HG03045 (cell line): ENCODE data around the gene ALDH1L1.
"Not testable (repeated sequence)": the region's sequence is repeated elsewhere in the genome, so short reads cannot be mapped to it uniquely, and the experiment has no call there.

Experiments used
- ATAC-seq: cut with Tn5 transposase; IDR thresholded peaks from one replicate; pipeline ENCODE4 v1.9.1; 2021; ENCODE audit warnings: mild to moderate bottlenecking, moderate library complexity; ENCODE audit not compliant: unreplicated experiment

ALDH1L1 gene

DNA sequence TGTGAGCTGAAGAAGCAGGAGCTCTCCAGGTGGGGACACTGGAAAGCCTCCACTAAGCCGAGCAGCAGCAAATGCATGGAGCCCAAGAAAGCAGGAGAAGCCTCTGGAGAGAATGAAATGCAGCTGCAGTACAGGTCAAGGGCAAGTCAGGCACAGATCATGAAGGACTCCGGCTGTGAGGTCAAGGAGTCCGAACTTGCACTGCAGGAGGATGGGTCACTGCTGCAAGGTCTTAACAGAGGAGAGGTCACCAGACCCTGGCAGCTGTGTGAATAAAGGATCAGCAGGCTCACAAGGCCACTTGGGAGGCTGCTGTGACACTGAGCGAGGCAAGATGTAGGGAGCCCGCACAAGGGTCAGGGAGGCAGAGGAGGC, 71.7 kb downstream of the ALDH1L1 start:
- ATAC-seq: no peak

DNA sequence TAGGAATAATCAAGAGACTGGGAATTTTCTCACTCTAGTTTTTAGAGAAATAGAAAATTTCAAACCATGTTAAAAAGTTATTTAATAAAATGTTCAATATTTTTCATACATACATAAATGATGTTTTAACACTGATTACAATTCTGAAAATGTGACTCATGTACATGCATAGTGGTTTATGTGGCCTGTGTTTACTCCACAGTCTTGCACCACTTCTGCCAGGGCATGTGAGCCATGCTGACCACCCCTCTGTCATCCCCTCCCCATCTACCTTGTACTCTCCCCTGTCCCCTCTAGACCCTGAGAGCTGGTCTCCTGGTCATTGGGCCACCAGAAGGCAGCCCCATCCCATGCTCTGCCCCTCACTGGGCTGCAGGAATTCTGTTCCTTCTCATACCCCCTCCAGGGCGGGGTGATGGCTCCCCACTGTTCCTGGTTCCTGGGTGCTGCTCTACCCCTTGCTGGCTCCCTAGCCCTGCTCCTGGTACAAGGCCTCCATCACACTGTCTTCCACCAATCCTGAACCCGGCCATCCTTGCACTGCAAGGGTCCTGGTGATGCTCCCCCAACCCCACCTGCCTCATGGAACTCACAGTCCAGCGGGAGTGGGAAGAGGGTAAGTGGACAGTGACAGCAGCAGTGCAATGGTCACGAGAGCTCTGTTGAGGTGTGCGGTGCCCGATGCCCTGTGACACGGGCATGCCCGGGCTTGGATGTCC, 72.3 kb downstream of the ALDH1L1 start:
- no peak for ATAC-seq

DNA sequence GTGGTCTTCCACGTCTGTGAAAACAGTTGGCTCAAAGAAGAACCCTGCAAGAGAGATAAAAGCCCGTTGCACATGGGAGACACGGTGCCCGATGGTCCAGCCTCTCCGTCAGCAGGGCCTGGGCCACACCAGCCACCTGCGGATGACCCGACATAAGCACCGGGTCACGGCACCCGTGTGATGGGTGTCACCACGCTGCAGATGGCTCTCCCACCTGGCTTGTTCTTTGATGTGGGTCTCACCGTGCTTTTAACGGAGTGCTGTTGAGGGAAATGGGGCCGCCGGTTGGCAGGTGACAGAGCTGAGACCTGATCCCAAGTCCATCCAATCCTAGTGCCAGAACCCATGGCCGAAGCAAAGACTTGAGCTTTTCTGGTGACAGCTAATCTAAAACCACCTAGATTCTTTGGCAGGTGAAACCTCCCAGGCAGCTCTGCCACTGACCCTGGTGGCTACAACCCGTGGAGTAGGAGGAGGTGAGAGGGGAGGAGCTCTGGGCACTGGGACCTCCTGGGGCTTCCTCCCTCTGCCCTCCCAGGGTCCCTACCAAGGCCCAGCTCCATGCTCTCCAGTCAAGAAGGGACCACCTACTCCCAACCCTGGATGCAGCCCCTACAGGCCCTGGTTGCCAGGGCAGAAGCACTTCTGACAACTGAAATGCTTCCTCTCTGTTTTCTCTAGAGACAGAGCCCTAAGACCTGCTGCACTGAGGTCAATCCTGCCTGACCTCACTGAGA, 73.0 kb downstream of the ALDH1L1 start:
- no peak for ATAC-seq

DNA sequence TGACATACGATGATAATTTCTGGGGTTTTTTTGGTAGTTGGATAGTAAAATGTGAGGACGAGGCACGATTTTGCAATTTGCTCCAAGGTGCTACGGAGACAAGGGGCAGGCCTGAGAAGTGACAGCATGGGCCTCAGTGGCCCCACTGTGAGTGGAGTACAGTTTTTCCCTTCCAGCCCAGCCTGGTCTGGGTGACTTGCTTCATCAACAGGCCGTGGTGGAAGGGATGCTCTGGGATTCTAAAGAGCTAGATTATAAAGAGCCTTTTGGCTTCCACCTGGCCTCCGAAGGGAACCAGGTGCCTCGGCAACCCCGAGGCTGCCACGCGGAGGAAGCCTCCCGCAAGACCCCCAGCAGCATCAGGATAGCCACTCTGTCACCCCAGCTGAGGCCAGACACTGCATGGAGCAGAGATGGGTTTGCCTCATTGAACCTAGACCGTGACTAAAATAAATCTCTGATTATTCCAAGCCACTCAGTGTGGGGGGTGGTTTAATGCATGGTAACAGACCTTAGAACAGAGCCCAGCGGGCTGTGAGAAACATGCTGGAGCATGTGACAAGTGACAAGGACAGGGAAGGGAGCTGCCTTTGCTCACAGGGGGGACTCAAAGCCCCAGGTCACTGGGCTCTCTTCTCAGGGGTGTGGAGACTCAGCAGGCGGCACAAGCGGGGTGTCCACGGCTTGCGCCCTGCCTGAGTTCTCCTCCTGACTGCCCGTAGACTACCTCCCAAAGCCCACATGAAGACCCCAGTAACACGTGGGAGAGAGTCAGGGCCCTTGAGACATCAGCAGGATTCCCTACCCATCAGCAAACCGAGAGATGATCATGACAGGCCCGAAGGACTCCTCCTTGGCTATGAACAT, 73.8 kb downstream of the ALDH1L1 start:
- ATAC-seq: no peak

DNA sequence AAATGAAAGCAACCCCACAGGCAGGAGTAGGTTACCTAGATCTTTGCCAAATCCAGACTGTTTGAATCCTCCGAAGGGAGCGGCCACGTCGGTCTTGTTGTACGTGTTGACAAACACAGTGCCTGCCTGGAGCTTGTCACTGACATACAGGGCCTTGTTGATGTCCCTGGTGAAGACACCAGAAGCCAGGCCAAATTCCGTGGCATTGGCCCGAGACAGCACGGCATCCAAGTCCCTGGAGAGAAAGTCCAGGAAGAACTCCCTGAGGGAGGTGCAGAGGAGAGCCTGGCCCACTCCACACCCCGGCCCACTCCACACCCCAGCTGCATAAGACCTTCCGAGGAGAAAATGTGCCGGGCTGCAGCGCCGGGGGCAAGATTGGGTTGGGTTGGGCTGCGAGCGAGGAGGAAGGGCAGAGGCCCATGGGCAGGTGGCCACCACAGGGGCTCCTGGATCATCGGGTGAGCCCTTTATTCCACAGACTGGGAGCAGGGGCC, 74.6 kb downstream of the ALDH1L1 start:
- no peak for ATAC-seq

DNA sequence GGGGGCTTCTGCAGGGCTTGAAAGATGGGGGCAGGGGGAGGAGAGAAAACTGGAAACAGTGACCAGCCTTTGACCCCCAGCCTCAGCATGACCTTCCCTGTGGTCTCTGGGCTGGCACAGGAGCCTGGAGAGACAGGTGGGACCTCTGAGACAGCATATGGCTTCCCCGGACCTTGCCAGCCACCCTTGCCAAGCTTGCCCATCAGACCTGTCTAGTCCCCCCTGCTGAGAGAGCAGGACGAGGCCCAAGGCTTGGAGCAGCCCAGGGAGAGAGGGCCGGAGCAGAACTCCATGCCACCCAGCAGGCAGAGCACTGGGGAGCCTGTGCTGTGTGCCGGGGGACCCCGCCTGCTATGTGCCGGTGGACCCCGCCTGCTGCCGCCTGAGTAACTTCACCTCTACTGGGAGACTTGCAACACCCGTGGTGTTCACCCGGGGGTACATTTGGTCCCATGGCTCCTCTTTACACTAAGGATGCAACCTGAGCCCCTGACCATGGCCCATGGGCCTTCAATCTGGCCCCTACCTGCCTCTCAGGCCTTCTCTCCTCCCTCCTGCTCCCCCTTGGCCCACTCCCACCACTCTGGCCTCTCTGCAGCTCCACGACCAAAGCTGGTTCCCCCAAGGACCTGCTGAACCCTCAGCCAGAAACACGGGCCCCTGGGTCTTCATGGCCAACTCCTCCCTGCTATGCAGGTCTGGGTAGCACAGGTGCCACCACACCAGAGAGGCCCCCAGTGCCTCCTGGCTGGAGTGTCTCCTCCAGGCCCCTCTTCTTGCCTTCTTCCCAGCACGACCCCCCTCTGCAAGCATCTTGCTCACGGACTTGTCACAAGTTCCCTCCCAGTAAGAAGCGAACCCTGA, 75.4 kb downstream of the ALDH1L1 start:
- ATAC-seq: no peak

DNA sequence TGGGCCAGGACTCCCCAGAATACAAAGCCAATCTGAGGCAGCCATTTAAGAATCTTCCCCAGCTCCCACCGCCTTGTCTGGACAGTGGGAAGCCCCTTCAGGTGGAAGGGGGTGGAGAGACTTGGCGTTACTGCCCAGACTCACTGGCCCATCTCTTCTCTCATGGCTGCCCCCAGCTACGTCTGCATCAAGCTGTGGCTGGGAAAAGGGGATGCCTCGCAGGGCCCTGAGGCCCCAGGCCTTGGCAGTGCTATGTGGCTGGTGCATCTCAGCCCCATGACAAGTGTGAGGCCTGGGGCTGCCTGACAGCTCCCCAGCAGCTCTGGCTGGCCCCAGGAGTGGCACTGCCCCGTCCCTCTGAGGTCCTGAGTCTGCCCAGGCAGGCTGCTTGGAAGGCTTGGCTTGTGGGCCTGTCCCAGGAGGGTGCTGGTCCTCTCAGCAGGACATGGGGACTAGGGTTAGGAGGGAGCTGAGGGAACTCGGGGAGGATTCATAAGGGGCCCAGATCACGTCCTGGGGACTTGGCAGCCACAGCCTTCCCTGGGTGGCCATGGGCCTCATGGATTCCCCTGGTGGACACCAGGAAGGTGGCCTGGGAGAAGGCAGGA, 76.3 kb downstream of the ALDH1L1 start:
- ATAC-seq: no peak

DNA sequence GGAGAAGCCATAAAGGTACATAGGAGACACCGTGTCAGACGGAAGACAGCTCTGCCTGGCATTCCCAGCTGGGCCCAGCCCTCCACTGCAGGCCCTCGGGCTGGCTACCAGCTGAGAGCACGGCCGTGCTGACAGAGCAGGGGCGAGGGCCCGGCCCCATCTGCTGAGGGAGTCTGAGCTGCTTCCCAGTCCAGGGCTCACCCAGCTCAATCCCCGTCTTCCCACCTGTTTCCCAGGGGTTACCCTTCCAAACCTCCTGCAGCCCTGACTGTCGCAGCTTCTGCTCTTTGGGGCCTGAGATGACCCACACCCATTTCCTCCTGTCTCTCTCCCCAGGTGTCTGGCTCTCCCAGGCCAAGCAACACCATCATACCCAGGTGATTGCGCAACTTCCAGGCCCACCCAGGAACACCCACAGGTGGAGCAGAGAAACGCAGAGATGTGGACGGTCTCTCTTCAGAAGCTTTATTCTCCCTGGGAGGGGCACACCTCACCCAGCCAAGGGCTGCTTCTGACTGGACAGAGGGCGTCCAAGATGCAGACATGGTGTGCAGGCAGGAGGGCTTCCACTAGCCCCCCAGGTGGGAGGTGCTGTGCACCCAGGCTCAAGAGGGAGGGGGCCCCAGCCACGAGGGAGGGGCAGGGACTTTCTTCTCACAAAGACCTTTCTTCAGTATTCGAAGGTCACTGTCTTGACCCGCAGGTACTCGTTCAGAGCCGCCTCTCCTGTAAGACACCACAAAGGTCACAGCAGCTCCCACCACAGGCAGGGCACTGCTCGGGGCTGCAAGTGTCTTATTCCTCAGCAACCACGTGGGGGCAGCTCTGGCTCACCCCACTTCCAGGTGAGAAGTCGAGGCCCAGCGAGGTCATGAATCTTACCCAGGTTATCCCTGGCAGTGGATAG, 77.0 kb downstream of the ALDH1L1 start:
- ATAC-seq: no peak

DNA sequence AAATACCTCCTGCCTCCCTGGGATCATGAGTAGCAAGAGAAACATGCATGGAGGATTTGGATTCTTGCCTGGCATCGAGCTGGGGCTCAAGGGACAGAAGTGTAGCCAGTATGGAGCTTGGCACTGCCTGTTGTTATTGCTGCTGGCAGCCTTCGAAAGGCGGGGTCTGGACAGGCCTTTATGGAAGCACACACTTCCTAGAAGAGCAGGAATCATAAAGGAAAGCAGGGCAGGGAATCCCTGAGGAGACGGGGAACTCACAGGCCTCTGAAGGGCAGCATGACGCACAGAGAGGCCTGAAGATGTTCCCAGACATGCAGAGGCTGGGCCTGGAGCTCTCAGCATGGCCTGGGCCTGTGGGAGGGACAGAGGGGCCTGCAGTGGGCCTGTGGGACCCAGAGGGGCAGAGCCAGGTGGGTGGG, 77.8 kb downstream of the ALDH1L1 start:
- no peak for ATAC-seq

DNA sequence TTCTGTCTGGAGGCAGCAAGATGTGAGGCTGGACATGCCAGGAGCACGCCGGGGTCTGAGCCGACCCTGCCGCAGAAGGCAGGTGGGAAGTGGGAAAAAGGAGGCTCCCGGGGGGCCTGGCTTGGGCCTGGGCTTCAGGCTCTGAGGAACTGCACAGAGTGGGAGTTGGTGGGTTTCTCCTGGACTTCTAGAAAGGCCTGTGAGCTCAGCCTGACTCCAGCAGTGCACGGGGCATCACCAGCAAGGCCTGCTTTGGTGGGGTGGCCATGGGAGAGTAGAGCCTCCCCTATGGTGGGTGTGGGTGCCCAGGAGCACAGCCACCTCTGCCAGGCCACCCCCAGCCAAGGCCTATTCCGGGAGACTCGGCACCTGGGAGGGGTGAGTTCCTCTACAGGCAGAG, 78.4 kb downstream of the ALDH1L1 start:
- no peak for ATAC-seq

DNA sequence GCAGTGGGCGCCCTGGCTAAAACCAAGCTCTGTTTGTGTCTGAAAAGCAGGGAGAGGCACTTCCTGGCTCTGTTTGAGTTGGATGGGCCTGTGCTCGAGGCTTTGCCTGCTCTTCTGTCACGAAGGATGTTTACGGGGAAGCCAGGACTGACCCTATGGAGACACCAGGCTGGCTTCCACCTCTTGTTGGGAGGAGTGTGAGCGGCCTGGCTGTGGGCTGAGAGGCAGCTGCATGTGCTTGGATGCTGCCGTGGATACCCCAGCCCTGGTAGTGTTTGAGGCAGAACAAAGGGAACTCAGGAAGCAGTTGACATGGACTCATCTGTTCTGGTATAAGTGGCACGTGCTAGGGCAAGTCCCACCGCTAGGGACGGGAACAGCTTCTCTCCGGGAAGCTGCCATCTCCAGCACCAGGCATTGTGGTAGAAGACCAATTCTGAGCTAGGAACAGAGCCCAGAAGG, 78.8 kb downstream of the ALDH1L1 start:
- no peak for ATAC-seq

DNA sequence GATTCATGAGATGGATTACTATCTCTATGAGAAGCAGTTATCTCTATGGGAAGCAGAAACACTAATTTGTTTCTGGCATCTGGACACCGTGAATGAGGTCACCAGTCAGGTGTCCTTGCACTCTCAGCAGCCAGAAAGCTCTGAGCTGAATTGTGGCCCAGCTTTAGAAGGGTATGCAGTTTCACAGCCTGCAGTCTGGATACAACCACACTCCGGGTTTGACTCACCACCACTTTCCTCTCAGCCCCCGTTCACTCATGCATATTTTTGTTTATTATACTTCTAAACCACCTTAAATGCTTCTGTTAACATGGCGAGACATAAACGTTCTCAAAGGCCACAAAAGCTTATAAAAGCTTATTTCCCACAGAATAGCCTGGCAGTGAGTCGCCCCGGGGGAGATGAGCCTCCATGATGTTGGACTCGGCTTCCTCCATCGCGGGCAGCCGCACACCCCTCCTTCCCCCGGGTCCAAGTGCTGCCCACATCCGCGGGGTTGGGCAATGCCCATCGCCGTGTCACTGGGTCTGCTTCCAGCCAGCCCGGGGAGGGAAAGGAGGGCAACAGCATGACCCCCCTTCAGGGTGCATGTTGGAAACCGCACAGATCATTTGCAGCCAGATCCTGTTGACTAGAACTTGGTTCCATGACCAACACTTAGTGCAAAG, 79.6 kb downstream of the ALDH1L1 start:
- ATAC-seq: no peak

DNA sequence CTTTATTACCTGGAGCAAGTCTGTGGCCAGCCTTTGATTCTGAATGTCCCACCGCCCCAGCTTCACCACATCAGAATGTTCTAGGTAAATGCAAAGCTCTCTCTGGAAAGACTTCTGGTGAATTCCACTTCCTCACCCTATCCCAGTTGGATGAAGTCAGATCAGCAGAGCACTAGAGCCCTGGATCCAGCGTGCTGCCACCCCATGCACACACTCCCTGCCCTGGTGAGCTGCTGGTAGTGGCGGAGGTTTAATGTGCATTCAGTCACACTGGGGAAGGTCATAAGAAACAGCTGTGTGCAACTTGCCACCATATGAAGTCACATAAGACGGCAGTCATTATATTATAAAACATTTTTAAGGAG, 80.1 kb downstream of the ALDH1L1 start:
- ATAC-seq: no peak

DNA sequence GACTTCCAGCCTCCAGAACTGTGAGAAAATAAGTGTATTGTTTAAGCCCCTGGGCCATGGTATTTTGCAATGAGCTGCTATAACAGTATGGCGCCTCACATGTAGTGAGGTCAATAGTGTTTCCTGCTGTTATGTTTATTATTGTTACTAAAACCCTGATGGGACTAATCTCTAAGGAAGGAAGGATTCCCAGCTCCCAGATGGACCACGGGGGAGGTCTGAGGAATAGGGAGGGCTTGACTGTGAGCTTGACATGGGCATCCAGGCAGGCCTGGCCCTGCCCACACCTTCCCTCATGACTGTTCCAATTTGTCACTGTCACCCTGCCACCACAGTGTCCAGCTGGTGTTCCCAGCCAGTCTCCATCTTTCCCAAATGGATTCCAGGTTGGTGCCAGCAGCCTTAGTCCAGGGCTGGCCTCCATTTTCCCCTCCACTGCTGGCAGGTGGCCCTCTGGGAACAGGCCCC, 82.0 kb downstream of the ALDH1L1 start:
- no peak for ATAC-seq

DNA sequence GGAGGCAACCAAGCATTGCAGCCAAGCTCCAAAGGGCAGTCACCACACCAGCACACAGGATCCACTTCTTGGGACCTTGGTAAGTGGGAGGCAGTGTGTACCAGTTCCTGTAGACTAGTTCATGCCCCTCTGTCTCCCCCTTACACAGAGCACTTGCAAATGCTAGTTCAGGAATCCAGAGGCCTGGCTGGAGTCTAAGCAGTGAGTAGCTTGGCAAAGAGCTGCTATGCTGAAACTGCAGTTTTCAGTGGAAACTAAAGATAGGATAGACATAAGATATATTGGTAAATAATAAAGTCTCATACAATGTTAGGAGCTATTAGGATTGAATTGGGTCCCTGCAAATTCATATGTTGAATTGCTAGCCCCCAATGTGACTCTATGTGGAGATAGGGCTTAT, 82.6 kb downstream of the ALDH1L1 start:
- no peak for ATAC-seq

DNA sequence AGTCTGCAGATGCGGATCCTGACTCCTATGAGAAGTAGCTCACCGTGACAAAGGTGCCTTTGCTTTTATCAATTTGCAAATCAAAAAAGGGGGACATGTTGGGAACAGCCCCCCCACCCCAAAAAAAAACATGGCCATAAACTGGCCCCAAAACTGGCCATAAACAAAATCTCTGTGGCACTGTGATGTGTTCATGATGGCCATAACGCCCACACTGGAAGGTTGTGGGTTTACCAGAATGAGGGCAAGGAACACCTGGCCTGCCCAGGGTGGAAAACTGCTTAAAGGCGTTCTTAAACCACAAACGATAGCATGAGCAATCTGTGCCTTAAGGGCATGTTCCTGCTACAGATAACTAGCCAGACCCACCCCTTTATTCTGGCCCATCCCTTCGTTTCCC, 84.1 kb downstream of the ALDH1L1 start:
- not testable (repeated sequence) for ATAC-seq

DNA sequence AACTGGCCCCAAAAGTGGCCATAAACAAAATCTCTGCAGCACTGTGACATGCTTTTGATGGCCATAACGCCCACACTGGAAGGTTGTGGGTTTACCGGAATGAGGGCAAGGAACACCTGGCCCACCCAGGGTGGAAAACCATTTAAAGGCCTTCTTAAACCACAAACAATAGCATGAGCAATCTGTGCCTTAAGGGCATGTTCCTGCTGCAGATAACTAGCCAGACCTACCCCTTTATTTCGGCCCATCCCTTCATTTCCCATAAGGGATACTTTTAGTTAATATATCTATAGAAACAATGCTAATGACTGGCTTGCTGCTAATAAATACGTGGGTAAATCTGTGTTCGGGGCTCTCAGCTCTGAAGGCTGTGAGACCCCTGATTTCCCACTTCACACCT, 88.3 kb downstream of the ALDH1L1 start:
- not testable (repeated sequence) for ATAC-seq

DNA sequence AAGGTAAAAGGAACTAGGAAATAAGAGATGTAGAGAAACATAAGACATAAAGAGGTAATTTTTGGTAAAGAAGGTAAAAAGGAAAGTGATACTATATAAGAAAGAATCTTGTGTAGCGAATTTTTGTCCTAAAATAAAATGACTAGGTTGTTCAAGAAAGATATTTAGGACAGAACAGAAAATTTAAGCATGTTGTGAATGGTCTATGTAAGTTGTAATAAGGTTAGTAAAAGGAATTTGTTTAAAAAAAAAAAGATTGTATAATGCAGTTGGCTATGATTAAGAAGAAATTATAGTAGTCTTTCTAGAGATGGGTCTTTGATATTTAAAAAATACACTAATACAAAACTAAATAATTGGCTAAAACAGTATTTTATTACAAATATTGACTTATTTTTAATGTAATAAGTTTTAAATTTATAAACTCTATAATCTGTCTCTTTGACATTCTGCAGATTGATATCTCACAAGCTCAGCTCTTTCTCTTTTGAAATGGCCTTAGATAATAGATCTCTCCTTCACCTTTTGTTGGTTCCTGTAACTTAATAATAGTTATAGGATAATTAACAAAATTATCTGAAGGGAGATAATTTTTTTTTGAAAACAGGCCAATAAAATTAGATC, 92.7 kb downstream of the ALDH1L1 start:
- no peak for ATAC-seq
